Stimulated activated CD4-positive, alpha-beta T cell treated with anti-CD3 and anti-CD28 coated beads, Interleukin-12 subunit alpha, Interleukin-12 subunit beta, amount 100 ng/mL, for 48 hours (primary cell): ENCODE data around the gene AP1M2.
"Not testable (repeated sequence)": the region's sequence is repeated elsewhere in the genome, so short reads cannot be mapped to it uniquely, and the experiment has no call there.

ENCODE experiments used
- DNase-seq, 3 donors: peaks; one replicate each; pipeline ENCODE4 v3.0.0-alpha.2; 2020; ENCODE audit warnings: low read depth in 2 of 3, low spot score in 1 of 3

The AP1M2 gene

DNA sequence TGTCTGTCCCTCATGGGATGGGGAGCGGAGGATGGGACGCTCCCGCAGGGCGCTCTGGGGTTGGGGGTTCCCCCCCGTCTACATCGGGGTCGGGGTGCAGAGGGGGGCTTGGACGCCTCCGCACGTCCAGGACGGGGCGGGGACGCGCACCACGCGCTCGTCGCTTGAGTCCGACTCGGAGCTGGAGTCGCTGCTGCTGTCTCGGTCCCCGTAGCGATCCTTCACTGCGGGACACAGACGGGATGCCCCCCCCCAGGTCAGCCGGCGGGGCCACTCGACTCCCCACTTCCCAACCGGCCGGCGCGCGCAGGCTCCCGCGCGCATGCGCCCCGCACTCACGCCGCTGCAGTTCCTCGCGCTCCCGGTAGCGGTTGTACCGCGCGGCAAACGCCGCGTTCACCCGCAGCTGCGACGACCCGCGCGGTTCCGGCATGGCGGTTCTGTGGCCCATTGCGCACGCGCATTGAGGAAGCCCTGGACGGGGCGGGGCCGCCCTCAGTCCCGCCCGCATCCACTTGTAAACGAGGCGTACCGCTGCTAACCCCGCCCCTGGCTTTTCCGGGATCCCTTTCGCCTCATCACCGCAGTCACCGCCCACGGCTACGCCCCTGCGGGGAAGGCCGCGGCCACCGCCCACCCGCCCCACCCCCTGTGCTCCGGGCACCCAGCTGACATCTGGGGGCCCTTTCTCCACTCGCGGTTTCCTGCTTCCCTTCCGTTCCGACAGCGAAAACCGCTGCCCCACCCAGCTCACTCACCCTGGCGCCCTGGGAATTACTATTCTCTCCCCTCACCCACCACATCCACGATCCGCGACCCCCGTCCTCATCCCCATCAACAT lies 21.3 kb downstream of the AP1M2 start, which contains the start of gene KRI1:
KRI1 (minus strand) TSS at position 444 of the 841 bp plus-strand sequence; CDS start at position 433, 11 bp downstream.
- DNase-seq, result peak; percentile 99

DNA sequence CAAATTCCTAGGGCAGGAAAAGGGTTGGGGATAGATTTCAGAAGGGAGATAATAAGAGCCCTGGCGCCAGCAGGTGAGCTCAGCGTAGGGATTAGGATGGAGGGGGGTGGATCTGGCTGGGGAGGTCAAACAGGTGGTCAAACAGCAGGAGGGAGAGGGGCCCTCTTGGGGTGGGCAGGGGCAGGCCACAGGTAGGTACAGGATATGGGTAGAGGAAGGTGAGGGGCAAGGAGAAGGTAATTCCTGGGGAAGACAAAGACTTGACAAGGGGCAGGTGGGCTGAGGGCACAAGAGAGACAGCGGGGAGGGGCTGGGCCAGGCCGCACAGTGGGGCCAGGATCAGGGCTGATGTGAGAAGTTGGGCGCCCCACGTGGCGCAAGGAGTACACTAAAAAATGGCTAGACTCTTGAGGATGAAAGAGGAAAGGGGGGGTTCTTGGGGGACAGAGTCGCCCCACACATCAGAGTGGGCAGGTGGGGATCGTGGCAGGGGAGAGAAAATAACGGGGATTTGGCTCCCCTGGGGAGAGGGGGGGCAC lies 22.0 kb downstream of the AP1M2 start:
- DNase-seq, result peak in 1 of 3 donors; percentile 50

DNA sequence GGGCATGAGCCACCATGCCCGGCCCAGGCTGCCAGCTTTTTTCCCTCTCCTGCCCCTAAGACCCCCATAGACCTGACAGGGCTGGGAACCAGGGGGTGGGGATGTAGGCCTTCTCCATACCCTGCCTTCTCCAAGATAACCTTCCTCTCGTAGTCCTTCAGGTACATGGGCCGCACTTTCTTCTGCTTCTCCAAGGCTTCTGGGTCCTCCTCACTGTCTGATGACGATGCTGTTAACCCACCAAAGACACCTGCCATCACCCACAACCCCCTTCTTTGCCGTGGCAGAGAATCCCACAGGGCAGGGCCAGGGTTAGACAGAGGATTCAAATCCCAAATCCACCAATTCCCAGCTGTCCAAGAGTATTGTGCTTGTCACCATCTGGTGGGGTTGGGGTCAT lies 24.5 kb downstream of the AP1M2 start:
- DNase-seq, result no peak

DNA sequence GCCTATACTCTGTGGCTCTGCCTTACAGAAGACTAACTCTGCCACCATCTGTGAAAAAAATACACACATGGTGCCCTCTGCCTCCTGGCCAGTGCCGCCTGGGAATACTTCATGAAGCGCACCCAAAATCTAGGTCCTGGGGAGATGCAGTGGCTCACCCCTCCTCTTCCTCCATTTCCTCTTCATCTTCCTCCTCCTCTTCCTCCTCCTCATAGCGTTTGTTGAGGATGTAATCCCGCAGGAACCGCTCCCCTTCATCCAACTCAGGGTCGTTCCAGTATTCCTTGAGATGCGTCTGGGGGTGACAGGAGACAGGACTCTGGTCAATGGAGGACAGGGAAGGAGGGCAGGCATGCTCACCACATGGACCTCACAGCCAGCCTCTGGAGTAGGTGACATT lies 27.0 kb downstream of the AP1M2 start:
- DNase-seq, result no peak

DNA sequence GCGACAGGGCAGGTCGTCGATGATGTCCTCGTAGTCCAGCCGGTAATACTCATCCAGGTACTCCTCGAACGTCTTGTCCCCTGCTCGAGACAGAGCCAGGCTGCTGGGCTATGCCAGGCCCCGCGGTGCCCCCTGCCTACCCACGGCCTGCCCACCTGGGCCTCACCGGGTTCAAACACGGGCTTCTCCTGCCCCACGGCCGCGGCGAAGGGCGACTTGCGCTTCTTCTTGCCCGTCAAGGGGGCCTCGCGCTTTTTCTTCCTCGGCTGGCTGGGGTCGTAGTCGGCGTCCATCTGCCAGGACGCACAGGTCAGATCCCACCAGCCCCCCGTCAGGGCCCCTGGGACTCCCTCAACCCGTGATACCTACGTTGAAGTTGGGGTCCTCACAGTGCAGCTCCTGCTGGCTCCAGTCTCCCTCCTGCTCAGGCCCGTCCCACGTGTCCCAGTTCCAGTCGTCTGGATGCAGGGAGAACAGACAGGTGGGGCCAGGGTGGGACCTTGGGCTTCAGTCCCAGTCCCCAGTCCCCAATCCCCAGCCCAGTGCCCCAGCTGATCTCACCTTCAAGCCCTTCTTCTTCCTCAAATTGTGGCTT lies 29.4 kb downstream of the AP1M2 start:
- no peak for DNase-seq

DNA sequence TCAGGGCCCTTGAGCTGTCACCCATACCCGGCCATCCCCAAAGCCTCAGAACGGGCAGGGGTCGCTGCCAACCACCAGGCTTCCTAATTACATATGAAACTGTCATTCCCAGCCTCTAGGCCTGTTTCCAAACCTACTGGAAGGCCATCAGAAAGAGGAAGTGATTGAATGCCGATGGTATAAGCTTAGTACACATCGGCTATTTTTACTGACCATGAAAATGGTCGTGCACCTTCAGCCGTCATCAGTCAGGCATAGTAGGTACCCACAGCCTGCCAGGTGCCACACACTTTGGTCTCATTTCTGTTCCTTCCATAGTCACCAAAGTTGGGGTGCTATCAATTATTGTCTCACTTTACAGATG lies 31.5 kb downstream of the AP1M2 start:
- DNase-seq, result no peak

DNA sequence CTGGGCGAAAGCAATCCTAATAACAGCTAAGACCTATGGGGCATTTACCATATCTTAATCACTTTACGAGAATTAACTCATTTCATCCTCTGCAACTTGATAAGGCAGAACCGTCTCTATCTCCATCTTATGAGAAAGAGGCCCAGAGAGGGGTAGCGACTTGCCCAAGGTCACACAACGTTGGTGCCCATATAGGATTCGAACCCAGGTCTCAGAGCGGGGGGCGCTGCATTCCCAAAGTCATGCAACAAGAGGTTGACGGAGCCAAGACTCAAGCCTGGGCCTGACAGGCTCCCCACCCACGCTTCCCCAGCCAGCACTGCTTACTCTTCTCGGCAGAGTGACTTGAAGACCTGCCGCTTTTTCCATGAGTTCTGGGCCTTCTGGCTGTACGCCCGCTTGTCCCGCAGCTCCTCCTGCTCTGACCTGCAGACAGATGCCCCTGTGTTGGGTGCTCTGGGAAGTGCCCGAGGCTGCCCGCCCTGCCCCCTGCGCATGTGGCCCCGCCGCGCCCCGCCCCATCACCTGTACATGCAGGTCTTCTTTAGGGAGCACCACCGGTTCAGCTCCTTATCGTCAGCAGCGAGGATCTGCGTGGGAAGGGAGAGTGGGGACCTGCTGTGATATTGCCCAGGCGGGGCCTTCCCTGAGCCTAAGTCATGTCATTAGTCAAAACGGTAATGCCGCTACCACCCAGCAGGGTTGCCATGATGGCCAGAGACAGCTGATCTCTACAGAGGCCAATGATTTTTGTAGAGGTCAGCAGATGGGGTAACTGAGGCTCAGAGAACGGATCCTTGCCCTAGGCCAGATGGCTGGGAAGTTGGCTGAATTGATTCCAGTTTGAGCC lies 32.1 kb downstream of the AP1M2 start:
- DNase-seq, result no peak

DNA sequence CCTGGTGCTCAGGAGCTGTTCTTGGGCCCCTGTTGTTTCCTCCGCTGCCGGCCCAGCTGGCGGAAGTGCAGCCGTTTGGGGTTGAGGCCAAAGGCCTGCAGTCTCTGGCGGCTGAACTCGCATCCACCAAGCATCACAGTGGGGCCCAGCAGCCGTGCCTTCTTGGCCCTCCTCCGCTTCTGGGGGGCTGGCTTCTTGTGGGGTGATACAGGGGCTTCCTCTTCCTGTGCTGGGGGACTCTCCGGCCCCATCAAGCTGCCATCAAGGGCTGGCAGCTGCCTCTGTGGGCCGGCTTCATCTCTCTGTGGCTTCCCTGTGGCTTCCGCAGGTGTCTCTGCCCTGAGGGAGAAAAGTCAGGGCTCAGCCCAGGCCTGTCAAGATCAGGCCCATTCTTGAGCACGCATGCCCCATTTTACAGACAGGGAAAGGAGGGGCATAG lies 33.1 kb downstream of the AP1M2 start:
- DNase-seq, result no peak

DNA sequence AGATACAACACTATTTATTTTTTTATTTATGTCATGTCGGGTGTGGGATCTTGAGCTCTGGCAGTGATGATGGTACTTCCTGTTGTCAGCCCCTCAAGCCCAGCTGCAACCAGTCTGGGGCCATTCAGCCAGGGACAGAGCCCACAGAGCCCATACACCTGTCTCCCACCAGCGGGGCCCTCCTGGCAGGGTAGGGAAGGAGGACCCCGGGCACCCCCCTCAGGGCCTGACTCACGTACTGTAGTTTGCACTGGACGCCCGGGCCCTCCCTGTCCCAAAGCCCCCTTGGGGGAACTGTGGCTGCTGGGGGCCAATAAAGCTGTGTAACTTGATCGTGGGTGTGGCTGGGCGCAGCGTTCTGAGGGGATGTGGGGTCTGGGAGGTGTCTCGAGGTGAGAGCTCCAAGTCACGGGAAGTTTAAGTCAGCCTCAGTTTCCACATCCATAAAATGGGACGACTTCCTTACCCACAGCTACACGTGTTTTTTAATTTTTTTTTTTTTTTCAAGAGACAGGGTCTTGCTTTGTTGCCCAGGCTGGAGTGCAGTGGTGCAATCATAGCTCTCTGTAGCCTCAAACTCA lies 33.9 kb downstream of the AP1M2 start:
- DNase-seq, result no peak

DNA sequence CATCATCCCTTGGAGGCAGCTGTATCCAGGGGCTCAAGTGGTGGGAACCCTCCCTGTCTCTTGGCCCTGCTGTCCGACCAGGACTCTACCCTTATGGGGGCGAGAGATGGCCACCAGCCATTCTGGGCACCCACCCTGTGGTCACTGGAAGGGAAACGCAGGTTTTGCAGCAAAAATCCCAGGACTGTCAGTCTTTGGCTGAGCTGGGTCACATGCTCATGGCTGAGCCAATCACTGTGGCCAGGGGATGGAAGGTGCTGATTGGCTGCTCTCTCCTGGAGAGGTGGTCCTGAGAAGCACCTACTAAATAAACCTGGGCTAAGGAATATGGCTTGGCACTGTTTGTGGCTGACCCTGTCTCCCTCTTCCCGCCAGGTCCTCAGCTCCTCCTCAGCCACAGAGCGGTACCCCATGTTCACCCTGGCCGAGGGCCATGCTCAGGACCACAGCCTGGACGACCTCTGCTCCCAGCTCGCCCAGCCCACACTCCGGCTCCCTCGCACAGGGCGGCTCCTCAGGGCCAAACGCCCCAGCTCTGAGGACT lies 34.5 kb downstream of the AP1M2 start:
- DNase-seq, result no peak

DNA sequence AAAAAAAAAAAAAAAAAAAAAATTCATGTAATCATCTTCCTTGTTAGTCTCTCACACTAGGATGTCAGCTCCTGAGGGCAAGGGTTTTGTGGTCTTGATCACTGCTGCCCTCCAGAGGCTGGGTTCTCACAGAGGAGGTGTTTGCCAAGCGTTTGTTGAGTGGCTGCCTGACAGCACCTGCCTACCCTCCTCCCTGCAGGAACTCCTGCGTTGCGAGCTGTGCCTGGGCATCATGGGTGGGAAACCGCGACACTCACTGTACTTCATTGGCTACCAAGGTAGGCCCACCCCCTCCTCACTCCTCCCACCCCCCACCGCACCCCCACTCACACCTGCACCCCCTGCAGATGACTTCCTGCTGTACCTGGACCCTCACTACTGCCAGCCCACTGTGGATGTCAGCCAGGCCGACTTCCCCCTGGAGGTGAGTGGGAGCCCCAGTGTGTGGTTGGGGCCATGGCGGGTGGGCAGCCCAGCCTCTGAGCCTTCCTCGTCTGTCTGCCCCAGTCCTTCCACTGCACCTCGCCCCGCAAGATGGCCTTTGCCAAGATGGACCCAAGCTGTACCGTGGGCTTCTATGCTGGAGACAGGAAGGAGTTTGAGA lies 35.3 kb downstream of the AP1M2 start:
- DNase-seq, result no peak

DNA sequence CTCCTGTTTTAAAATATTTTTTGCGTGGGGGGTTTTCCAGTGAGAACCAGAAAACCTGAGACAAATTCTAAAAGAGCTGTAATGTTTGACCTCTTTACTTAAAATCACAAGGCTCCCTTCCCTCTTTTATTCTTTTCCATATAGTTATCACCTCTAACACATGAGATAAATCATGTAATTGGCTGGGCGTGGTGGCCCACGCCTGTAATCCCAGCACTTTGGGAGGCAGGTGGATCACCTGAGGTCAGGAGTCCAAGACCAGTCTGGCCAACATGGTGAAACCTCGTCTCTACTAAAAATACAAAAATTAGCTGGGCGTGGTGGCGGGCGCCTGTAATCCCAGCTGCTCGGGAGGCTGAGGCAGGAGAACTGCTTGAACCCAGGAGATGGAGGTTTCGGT lies 36.1 kb downstream of the AP1M2 start:
- not testable (repeated sequence) for DNase-seq

DNA sequence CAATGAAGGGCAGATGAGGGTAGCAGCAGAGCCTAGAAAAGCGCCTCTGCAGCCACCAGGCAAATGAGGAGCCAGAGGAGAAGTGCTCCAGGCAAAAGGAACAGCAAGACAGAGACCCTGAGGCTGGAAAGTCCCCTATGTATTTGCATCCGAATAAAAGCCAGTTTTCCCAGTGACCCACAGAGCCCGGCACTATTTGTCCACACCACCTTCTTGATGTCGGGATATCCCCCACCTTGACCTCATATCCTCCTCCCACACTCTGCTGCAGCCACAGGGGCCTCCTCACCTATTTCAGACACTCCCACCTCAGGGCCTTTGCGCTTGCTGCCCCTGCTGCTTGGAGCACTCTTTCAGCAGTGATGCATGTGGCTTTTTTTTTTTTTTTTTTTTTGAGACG lies 36.8 kb downstream of the AP1M2 start:
- no peak for DNase-seq

DNA sequence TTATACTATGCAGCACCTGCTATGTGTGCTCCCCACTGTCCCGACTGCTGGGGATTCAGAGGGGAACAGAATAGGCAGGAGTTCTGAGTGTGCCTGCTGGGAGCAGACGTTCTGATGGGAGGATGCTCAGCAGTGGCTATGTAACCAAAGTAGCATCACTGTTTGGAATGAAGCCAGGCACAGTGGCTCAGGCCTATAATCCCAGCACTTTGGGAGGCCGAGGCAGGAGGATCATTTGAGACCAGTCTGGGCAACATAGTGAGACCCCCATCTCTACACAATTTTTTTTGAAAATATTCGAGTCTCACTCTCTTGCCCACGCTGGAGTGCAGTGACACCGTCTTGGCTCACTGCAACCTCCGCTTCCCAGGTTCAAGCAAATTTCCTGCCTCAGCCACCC lies 37.4 kb downstream of the AP1M2 start:
- no peak for DNase-seq

DNA sequence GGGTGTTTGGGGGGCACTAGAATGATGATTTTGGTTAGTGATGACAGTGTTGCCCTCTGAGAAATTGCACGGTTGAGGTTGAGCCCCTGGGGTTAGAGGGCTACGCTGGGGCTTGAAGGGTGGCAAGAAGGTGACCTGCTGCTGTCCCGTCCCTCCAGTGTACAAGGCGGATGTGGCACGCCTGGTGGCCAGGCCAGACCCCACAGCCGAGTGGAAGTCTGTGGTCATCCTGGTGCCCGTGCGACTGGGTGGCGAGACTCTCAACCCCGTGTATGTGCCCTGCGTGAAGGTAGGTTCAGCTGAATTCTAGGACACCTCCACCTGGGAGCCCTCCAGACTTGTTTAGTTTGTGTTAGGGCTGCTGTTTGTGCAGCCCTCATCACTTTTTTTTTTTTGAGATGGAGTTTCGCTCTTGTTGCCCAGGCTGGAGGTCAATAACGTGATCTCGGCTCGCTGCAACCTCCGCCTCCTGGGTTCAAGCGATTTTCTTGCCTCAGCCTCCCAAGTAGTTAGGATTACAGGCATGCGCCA lies 38.3 kb downstream of the AP1M2 start:
- no peak for DNase-seq

DNA sequence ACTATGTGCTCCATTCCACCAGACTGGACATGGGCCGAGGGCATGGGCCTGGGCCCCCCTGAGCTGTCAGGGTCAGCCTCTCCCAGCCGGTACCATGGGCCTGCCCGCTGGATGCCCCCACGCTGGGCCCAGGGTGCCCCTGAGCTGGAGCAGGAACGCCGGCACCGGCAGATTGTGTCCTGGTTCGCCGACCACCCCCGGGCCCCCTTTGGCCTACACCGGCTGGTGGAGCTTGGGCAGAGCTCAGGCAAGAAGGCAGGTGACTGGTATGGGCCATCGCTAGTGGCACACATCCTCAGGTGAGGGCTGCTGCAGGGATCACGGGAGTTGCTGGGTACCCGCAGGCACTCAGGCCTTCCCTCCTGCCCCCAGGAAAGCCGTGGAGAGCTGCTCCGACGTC lies 40.3 kb downstream of the AP1M2 start:
- DNase-seq, result no peak

DNA sequence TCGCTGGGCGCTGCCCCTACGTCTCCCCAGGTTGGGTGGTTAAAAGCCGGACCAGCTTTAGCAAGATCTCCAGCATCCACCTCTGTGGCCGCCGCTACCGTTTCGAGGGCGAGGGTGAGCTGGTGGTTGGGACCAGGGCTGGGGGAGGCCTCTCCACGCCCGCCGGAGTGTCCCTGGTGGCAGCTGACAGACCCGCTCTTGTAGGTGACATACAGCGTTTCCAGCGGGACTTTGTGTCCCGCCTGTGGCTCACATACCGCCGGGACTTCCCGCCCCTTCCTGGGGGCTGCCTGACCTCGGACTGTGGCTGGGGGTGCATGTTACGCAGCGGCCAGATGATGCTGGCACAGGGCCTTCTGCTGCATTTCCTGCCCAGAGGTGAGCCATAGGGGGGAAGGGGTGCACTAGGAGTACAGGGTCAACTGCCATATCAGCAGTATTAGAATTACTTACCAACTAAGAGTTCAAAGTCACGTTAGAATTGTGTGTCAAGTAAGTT lies 42.3 kb downstream of the AP1M2 start:
- no peak for DNase-seq

DNA sequence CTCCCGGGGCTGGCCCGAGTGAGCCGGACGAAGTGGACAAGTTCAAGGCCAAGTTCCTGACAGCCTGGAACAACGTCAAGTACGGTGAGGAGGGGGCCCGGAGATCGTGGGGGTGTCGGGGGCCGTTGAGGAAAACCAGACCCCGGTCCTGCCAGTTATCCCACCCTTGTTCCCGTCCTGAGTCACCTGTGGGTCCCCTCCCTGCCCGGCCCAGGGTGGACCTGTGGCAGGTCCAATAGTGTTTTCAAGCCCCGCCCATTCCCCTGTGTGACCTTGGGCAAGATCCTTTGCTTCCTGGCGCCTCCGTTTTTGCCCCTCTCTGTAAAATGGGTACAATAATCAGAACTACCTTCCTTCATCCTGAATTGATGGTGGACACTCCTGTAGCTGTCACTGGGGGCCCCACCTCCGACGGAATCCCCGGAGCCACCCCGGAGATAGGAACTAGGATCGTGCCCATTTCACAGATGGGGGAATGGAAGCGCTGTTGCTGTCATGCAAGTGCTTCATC lies 42.8 kb downstream of the AP1M2 start:
- DNase-seq, result no peak

DNA sequence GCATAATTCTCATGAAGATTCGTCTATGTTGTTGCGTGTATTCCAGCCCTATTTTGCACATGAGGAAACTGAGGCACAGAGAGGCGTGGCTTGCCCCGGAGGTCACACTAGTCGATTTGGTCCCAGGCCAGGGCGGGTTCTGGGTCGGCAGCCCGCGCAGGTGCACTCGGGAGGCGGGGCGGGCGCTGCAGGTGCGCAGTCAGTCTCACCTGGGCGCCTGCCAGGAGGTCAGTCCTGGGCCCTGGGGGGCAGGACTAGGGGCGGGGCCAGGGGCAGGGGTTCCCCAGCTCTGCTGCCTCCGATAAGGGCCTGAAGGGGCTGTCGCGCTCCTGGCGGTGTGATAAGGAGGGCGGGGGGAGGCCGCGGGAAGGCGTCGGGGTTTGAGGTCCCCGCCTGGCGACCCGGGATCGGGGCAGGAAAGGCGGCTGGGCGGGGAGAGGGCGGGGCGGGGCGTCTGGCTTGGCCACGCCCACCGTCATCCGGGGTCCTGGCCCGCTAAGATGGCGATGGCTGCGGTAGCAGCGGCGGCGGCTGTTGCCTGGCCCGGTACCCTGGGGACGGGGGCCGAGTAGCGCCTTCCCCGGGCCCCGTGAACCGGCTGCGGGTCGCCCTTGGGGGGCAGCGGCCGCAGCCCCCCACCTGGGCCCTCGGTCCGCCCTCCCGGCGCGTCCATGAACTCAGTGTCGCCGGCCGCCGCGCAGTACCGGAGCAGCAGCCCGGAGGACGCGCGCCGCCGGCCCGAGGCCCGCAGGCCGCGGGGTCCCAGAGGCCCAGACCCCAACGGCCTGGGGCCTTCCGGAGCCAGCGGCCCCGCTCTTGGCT lies 43.5 kb downstream of the AP1M2 start, which contains the start of gene ATG4D:
ATG4D (plus strand) TSS at position 485 of the 822 bp plus-strand sequence; CDS start at position 672, 187 bp downstream.
- DNase-seq, result peak in 2 of 3 donors; percentile 67 to 73
